ENCODE results near the gene EZH1.

Gene EZH1

GRCh38 chr17:42674755-42675347, 70.0 kb downstream of the EZH1 start:
- TF ChIP-seq CTCF (IDR thresholded peaks at IDR 0.05; ENCODE audit: low read depth, low read length), result no peak
- DNase-seq (ENCODE audit: extremely low read depth, low read depth), result no peak

- DNase-seq (ENCODE audit: extremely low read depth, low read depth), result no peak
- TF ChIP-seq CTCF (IDR thresholded peaks at IDR 0.05; ENCODE audit: low read depth, low read length), result peak; percentile 66
Measured at GRCh38 chr17:42673885-42674754, 70.7 kb downstream of the EZH1 start.

GRCh38 chr17:42673266-42673884, 71.5 kb downstream of the EZH1 start:
- no peak for DNase-seq (ENCODE audit: extremely low read depth, low read depth)
- no peak for TF ChIP-seq CTCF (IDR thresholded peaks at IDR 0.05; ENCODE audit: low read depth, low read length)

GRCh38 chr17:42672038-42672437, 72.8 kb downstream of the EZH1 start:
- TF ChIP-seq CTCF (IDR thresholded peaks at IDR 0.05; ENCODE audit: low read depth, low read length), result no peak
- DNase-seq (ENCODE audit: extremely low read depth, low read depth), result no peak

GRCh38 chr17:42670789-42671657, 73.8 kb downstream of the EZH1 start:
- DNase-seq (ENCODE audit: extremely low read depth, low read depth), result no peak
- no peak for TF ChIP-seq CTCF (IDR thresholded peaks at IDR 0.05; ENCODE audit: low read depth, low read length)

GRCh38 chr17:42669977-42670788, 74.7 kb downstream of the EZH1 start:
- TF ChIP-seq CTCF (IDR thresholded peaks at IDR 0.05; ENCODE audit: low read depth, low read length), result no peak
- DNase-seq (ENCODE audit: extremely low read depth, low read depth), result no peak

All from AG09319 (cell line).